CD1c-positive myeloid dendritic cell (primary cell): ENCODE measurements around the gene NUMB.

Experiments used
- DNase-seq: peaks from one replicate; pipeline ENCODE4 v3.0.0-alpha.2; 2016; ENCODE audit errors: extremely low spot score

Gene NUMB

GRCh38 chr14:73458183-73458976, at the start of gene NUMB:
Gene NUMB, minus strand, starts transcription at chr14:73458546. Its CDS starts 102,795 bp downstream, at chr14:73355751.
- DNase-seq = peak; percentile 100

GRCh38 chr14:73503648-73504047, 45.3 kb upstream of the NUMB start:
- no peak for DNase-seq

GRCh38 chr14:73502017-73502619, 43.8 kb upstream of the NUMB start:
- no peak for DNase-seq

GRCh38 chr14:73500360-73500759, 42.0 kb upstream of the NUMB start:
- no peak for DNase-seq

- no peak for DNase-seq
Measured at GRCh38 chr14:73494593-73494992, 36.2 kb upstream of the NUMB start.

- DNase-seq = no peak
Measured at GRCh38 chr14:73492670-73493069, 34.3 kb upstream of the NUMB start.

- DNase-seq = no peak
Measured at GRCh38 chr14:73492043-73492552, 33.8 kb upstream of the NUMB start.

GRCh38 chr14:73491256-73492042, 33.1 kb upstream of the NUMB start:
- DNase-seq = peak; percentile 65

GRCh38 chr14:73489481-73490175, 31.3 kb upstream of the NUMB start:
- DNase-seq = no peak

GRCh38 chr14:73478684-73479083, 20.3 kb upstream of the NUMB start:
- DNase-seq = no peak

GRCh38 chr14:73477618-73478266, 19.4 kb upstream of the NUMB start:
- DNase-seq = peak; percentile 96

- no peak for DNase-seq
Measured at GRCh38 chr14:73476451-73476931, 18.1 kb upstream of the NUMB start.

- no peak for DNase-seq
Measured at GRCh38 chr14:73474952-73475351, 16.6 kb upstream of the NUMB start.

- DNase-seq = peak; percentile 84
Measured at GRCh38 chr14:73472185-73473114, 14.1 kb upstream of the NUMB start.

GRCh38 chr14:73471582-73472184, 13.3 kb upstream of the NUMB start:
- DNase-seq = no peak

GRCh38 chr14:73468828-73469375, 10.6 kb upstream of the NUMB start:
- DNase-seq = no peak

- peak; percentile 52 for DNase-seq
Measured at GRCh38 chr14:73467800-73468199, 9.5 kb upstream of the NUMB start.

GRCh38 chr14:73467377-73467776, 9.0 kb upstream of the NUMB start:
- DNase-seq = peak; percentile 77

- no peak for DNase-seq
Measured at GRCh38 chr14:73466861-73467260, 8.5 kb upstream of the NUMB start.
